Measurements from ENCODE around the gene NAP1L4.
A peak's percentile ranks its signal among the peaks of the same experiment; 100 is the strongest.

The NAP1L4 gene

DNA sequence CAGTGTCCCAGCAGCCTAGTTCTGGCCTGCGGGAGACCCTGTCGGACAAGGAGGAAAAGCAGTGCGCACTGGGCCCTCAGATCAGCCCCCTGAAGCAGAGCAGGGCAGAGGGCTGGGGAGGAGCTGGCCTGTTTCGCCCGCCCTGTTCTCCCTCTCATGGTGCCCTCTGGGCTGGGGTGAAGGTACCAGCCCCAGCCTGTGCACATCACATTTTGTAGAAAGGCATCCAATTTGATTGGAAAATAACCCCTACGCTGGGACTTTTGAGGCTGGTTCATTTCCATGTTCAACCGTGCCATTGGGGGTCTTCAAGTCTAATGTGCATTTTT, 832 bp upstream of the NAP1L4 start:
- DNase-seq (ENCODE audit: low read depth) = no peak

DNA sequence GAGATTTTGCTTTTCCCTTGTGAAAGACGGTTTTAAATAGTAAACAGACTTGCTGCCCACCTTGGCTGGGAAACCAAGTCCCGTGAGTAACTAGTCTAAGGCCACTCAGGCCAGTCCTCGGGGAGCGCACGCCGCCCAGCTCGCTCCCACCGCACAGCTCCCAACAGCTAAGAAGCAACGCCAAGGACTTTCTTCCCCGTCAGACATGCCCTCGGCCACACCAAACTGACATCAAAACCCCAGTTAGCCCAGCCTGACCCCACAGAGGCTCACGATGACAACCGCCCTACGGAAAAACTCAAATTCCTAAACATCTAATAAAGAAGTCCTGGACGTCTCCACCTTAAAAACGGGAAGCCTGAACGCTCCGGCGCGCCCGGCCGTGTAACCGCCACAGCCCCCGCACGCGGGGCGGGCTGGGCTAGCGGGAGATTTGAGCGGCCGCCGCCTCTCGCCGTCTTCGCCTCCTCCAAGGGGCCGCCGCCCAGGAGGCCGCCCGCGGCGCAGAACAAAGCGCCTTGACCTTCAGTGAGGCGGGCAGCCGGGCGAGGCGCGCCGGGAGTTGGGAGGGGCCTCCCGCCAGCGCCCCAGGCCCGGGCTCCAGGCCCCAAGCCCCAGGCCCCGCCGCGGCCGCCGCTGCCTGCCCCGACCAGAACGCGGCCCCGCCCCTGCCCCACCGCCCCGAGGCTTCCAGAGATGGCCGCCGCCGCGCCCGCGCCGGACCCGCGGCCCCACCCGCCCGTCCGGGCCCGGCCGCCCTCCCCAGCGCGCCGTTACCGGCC, 486 bp downstream of the NAP1L4 start:
- DNase-seq (ENCODE audit: low read depth) = peak; percentile 49

DNA sequence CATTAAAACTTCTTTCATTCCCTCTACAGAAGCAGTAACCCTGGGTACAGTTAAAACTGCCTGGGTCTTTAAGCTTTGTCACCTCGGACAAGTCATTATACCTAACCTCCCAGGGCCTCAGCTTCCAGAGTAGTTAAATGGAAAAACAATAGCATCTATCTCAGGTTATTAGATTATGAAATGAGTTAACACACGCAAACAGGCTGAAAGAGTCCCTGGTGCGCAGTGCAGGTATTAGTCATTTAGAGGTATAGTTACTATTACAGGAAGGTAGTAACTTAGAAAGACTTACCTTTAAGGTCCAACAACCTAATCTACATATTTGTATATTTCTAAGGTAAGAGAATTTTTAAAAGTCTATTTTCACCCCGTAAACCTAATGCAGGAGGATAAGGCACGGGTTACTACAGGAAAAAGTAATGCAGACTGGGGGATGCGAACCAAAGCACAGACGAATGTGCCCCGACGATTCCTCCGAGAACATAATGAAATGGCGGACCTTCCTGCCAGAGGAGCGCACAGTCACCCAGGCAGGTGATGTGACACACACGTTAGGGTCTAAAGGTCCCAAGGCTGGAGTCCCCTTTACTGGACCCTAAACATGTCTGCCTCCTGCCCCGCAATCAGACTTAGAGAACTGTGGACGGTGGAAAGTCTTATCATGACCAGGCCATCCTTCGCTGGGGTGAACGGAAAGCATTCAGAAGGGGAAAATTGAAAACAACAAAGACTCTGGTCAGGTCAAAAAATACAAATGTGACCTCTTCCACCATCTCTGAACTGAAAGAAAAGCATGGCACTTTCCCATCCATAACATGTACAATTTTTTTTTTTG, 1.3 kb downstream of the NAP1L4 start:
- DNase-seq (ENCODE audit: low read depth) = peak; percentile 49

DNA sequence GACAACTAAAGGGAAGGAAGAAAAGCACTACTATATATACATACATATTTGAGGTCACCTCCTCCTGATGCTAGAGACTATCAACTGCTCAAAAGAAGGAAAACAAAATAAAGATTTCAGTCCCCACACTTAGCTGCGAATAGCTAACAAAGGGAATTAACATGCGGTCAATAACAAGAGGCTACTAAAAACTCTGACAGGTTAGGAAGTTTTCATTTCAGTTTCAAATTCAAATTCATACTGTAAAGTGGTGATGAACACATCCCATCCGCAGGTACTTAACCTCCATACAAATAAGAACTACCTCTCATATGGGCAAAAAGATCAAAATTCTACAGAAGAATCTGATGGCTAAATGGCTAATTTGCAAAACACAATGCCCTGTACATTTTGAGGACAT, 2.6 kb downstream of the NAP1L4 start:
- no peak for DNase-seq (ENCODE audit: low read depth)

DNA sequence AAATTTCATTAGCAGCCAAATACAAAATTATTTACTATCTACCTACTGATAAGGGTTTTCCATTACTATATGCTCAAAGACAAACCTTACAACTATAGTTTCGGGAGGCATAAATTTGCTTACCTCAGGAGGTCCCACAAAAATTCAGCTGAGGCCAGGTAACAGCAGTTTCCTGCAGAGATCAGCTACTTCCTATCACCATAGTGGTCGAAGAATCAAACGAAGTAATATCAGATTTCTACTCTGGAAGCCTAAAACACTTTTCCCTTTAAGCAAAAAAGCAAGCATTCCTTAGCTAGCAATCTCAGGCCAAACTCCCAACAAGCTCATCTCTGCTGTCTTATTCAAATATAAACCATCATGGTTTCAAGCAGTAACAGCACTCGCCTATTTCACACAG, 3.1 kb downstream of the NAP1L4 start:
- DNase-seq (ENCODE audit: low read depth) = no peak

- DNase-seq (ENCODE audit: low read depth) = no peak
Observed at GRCh38 chr11:2987881-2988861, 4.0 kb downstream of the NAP1L4 start.

GRCh38 chr11:2983908-2984307, 8.2 kb downstream of the NAP1L4 start:
- DNase-seq (ENCODE audit: low read depth) = no peak

- DNase-seq (ENCODE audit: low read depth) = no peak
Observed at GRCh38 chr11:2982214-2982613, 9.9 kb downstream of the NAP1L4 start.

DNA sequence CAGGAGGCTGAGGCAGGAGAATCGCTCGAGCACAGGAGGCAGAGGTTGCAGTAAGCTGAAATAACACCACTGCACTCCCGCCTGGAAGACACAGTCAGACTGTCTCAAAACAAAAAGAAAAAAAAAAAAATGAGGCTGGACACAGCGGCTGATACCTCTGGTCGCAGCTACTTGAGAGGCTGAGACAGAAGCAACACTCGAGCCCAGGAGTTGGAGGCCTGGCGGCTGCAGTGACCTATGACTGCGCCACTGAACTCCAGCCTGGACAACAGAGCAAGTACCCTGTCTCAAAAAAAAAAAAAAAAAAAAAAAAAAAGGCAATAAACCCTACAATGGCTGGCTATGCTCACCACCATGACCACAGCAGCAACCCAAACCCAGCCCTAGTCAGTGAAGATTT, 11.0 kb downstream of the NAP1L4 start:
- no peak for DNase-seq (ENCODE audit: low read depth)

DNA sequence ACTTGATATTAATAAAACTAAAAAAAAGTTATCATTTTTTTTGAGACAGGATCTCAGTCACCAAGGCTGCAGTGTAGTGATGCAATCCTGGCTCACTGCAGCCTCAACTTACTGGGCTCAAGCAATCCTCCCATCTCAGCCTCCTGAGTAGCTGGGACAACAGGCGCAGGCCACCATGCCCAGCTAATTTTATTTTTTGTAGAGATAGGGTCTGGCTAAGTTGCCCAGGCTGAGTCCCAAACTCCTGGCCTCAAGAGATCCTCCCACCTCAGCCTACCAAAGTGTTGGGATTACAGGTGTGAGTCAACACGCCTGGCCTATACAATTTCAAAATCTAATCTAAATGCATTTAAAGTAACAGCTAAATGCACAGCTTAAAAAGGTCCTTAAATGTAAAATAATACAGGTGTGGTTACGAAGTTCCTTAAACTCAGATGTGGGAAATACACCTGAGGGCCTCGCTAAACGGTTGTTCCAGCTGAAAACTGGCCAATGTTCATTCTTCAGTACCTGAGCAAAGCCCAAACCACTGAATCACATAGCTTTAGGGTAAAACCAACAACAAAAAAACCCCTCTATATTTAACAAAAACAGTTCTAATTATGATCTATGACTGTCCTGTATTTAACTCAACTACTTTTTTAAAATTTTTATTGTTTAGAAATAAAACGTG, 11.8 kb downstream of the NAP1L4 start:
- no peak for DNase-seq (ENCODE audit: low read depth)

DNA sequence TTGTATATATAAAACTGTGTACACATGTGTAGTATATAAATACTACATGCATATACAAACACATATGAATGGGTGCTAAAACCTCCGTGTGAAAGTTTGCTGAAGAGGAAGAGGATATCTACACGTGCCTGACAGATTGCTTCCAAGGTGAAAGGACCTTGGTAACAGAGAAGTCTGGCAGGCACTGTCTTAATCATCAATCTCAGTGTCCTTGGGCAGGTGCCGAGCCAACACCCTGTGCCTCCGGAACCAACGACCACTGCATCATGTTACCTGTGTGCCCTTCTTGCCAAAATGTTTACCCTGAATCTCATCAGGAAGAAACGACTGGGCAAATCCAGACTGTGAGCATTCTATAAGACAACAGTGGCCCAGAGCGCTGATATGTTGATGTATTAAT, 15.0 kb downstream of the NAP1L4 start:
- no peak for DNase-seq (ENCODE audit: low read depth)

GRCh38 chr11:2976294-2977063, 15.7 kb downstream of the NAP1L4 start:
- DNase-seq (ENCODE audit: low read depth) = no peak

- peak; percentile 52 for DNase-seq (ENCODE audit: low read depth)
Observed at GRCh38 chr11:2975594-2975993, 16.5 kb downstream of the NAP1L4 start.

DNA sequence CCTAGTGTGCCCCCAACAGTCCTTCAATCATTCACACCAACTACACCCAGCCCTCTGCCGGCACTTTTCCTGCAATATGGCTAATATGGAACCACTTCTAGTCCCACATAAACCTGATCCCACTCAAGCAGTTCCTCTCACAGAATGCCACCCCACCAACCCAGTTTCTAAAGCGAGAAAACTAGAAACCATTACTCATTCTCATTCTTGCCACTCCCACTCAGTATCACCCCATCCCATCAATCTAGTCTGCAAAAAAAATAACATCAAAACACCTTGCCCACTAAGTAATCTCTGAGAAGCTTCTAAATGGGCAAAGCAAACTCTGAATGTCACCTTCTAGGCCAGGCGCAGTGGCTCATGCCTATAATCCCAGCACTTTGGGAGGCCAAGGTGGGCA, 17.9 kb downstream of the NAP1L4 start:
- no peak for DNase-seq (ENCODE audit: low read depth)

- no peak for DNase-seq (ENCODE audit: low read depth)
Observed at GRCh38 chr11:2968341-2968900, 23.7 kb downstream of the NAP1L4 start.

- DNase-seq (ENCODE audit: low read depth) = no peak
Observed at GRCh38 chr11:2964782-2965181, 27.3 kb downstream of the NAP1L4 start.

GRCh38 chr11:2963761-2964160, 28.4 kb downstream of the NAP1L4 start:
- DNase-seq (ENCODE audit: low read depth) = no peak

DNA sequence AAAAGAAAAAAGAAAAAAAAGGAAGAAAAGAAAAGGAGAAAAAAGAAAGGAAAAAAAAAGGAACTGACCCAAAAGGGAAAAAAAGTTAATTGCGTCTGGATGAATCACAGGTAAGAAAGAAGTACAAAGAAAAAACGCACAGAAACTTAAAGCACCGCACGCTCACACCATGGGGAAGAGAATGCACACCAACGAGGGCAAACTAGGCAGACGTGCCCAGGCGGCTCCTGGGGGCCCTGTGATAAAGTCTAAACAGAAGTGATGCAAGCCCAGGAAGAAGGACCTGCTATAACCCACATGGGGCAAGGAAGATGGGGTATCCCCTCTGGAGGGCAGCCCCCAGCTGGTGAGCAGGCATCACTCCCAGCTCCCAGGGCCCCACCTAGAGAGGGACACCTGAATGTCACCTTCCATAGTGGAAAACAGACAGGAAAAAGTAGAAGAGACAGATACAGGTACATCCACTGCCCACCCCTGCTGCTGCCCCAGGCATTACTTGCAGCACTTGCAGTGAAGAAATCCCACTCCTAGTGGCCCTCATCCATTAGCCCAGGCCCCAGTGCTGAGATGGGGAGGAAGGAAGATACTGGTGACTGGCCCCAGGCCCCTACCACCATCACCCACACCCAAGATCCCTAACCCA, 28.9 kb downstream of the NAP1L4 start:
- no peak for DNase-seq (ENCODE audit: low read depth)

GRCh38 chr11:2961080-2961479, 31.0 kb downstream of the NAP1L4 start:
- no peak for DNase-seq (ENCODE audit: low read depth)

DNA sequence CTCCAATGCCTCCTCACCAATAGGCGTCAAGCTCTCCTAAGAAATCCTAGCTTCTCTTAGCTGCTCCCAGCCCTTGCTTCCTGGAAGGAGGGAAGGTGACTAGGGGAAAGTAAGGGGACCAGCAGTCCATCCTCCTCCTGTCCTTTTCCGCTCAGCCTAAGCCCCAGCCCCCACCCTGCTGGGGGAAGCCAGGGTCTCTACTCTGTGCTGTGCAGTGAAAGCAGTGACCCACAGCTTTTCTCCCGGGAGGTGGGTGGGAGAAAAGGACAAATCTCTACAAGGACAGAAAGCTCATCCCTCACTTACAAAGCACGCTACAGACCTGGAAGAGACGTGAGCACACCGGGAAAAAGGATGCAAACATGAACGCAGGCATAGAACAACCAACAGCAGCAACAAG, 32.0 kb downstream of the NAP1L4 start:
- DNase-seq (ENCODE audit: low read depth) = no peak

All from ELR (cell line).